A549 (cell line): ENCODE measurements around the gene EPHB1. TPM values are rescaled to one million over a fixed set of nuclear protein-coding genes. Genes with fewer than 3 reads are reported as not detected.

Source experiments
- ATAC-seq, 2 experiments: fragments of 200-7000 bp in 1 of 2; fragments of >200 bp in 1 of 2; cut with Nextera tagmentation in 1 of 2; cut with Tn5 transposase in 1 of 2; 3 replicates each; pipeline versions ENCODE4 v1.8.0 to v1.9.1; 2018 to 2020; ENCODE audit warnings: mild to moderate bottlenecking in 1 of 2, moderate library complexity in 1 of 2
- CTCF ChIA-PET: fragments of 300-600 bp; sonication (Branson Sonifier 250); formaldehyde crosslinking; extraction: SDS; loops from one replicate; lab custom pipeline; 2021; ENCODE audit warnings: antibody characterized with exemption, inconsistent platforms; lab: Yijun Ruan, JAX
- POLR2A ChIA-PET: fragments of 350-600 bp; formaldehyde crosslinking; extraction: SDS; loops from one replicate; lab custom pipeline; 2021; ENCODE audit warnings: antibody characterized with exemption, inconsistent platforms; lab: Yijun Ruan, JAX
- DNase-seq, 2 experiments: peaks; one replicate each; pipeline versions ENCODE4 v3.0.0 to v3.0.0-alpha.2; 2011 to 2016; ENCODE audit warnings: low read depth in 1 of 2, low spot score in 1 of 2
- FAIRE-seq: peaks from 2 replicates; lab custom pipeline; 2011; peaks lifted over from hg19 to GRCh38; lab: Jason Lieb, UNC
- H3K27ac ChIP-seq, 2 experiments: fragments of >200 bp; sonication (Bioruptor Twin); formaldehyde crosslinking; 3 replicates each; pipeline ENCODE4 v1.5.1; 2016 to 2017
- H3K4me1 ChIP-seq: fragments of >200 bp; sonication (Bioruptor Twin); formaldehyde crosslinking; 3 replicates; pipeline ENCODE4 v1.6.1; 2016
- H3K4me2 ChIP-seq: fragments of >200 bp; sonication (Bioruptor Twin); formaldehyde crosslinking; 3 replicates; pipeline ENCODE4 v1.6.1; 2016
- H3K4me3 ChIP-seq: fragments of >200 bp; sonication (Bioruptor Twin); formaldehyde crosslinking; 3 replicates; pipeline ENCODE4 v1.5.1; 2016
- H3K9me3 ChIP-seq: fragments of >200 bp; sonication (Bioruptor Twin); formaldehyde crosslinking; 3 replicates; pipeline ENCODE4 v1.6.1; 2016
- CEBPB ChIP-seq, 2 experiments: fragments of >200 bp in 1 of 2; sonication (Bioruptor Twin) in 1 of 2; formaldehyde crosslinking in 1 of 2; IDR thresholded peaks; 2 replicates each; pipeline ENCODE4 v1.6.1; 2012 to 2016
- CHD4 ChIP-seq: fragments of 200-600 bp; sonication (generic); IDR thresholded peaks from 2 replicates; pipeline ENCODE4 v1.6.1; 2016; ENCODE audit warnings: antibody characterized with exemption, mild to moderate bottlenecking, borderline replicate concordance
- EHF ChIP-seq: fragments of 250-450 bp; sonication (Bioruptor Pico); IDR thresholded peaks from 2 replicates; pipeline ENCODE4 v1.5.0; 2020; ENCODE audit warnings: mild to moderate bottlenecking
- ESRRA ChIP-seq: fragments of 150-350 bp; IDR thresholded peaks from 2 replicates; pipeline ENCODE4 v1.6.1; 2014; ENCODE audit warnings: mild to moderate bottlenecking, low read length, borderline replicate concordance
- FOXS1 ChIP-seq: fragments of 250-450 bp; sonication (Bioruptor Pico); IDR thresholded peaks from 2 replicates; pipeline ENCODE4 v1.5.0; 2020; ENCODE audit warnings: mild to moderate bottlenecking, moderate library complexity
- HDAC2 ChIP-seq: fragments of 200-600 bp; sonication (generic); IDR thresholded peaks from 2 replicates; pipeline ENCODE4 v1.6.1; 2016
- HEYL ChIP-seq: fragments of 250-450 bp; sonication (Bioruptor Pico); IDR thresholded peaks from 2 replicates; pipeline ENCODE4 v1.8.0; 2021; ENCODE audit warnings: mild to moderate bottlenecking, moderate library complexity
- HMGXB4 ChIP-seq: fragments of 250-450 bp; sonication (Bioruptor Pico); IDR thresholded peaks from 2 replicates; pipeline ENCODE4 v1.5.0; 2021; ENCODE audit warnings: mild to moderate bottlenecking, moderate library complexity, borderline replicate concordance
- JUN ChIP-seq, 2 experiments: fragments of >200 bp; sonication (Bioruptor Twin); formaldehyde crosslinking; IDR thresholded peaks; 2 replicates in 1 of 2; 3 replicates in 1 of 2; pipeline ENCODE4 v1.6.1; 2016 to 2017
- MAFK ChIP-seq: fragments of 450-650 bp; IDR thresholded peaks from 2 replicates; pipeline ENCODE4 v1.6.1; 2014; ENCODE audit not compliant: partially characterized antibody
- MYC ChIP-seq: IDR thresholded peaks from 2 replicates; pipeline ENCODE4 v1.6.1; 2012; ENCODE audit warnings: mild to moderate bottlenecking, inconsistent platforms, low read length, improper control_type of control experiment, borderline replicate concordance
- NPAS2 ChIP-seq: fragments of 250-450 bp; sonication (Bioruptor Pico); IDR thresholded peaks from 2 replicates; pipeline ENCODE4 v1.8.0; 2022; ENCODE audit warnings: mild to moderate bottlenecking, moderate library complexity, borderline replicate concordance
- NR3C1 ChIP-seq: fragments of >200 bp; sonication (Bioruptor Twin); formaldehyde crosslinking; IDR thresholded peaks from 3 replicates; pipeline ENCODE4 v1.6.1; 2017
- PBX3 ChIP-seq: IDR thresholded peaks from 2 replicates; pipeline ENCODE4 v1.6.1; 2012
- POLR2AphosphoS2 ChIP-seq: conservative IDR thresholded peaks from 2 replicates; pipeline ENCODE4 v1.6.1; 2012; ENCODE audit warnings: low read length, improper control_type of control experiment, inconsistent platforms
- RARB ChIP-seq: fragments of 250-450 bp; sonication (Bioruptor Pico); IDR thresholded peaks from 2 replicates; pipeline ENCODE4 v1.8.0; 2021; ENCODE audit warnings: mild to moderate bottlenecking, moderate library complexity
- RCOR1 ChIP-seq: fragments of 150-350 bp; IDR thresholded peaks from 2 replicates; pipeline ENCODE4 v1.6.1; 2014; ENCODE audit warnings: antibody characterized with exemption, low read length, low read depth
- SMC3 ChIP-seq: fragments of >200 bp; sonication (Bioruptor Twin); formaldehyde crosslinking; IDR thresholded peaks from 3 replicates; pipeline ENCODE4 v1.6.1; 2018; ENCODE audit warnings: inconsistent platforms
- TFCP2L1 ChIP-seq: fragments of 250-450 bp; sonication (Bioruptor Pico); IDR thresholded peaks from 2 replicates; pipeline ENCODE4 v1.5.0; 2021; ENCODE audit warnings: mild to moderate bottlenecking
- TP53 ChIP-seq: fragments of 250-450 bp; sonication (Bioruptor Pico); IDR thresholded peaks from 2 replicates; pipeline ENCODE4 v1.5.0; 2021; ENCODE audit warnings: mild to moderate bottlenecking, moderate library complexity
- ZC3H11A ChIP-seq: fragments of 450-650 bp; IDR thresholded peaks from 2 replicates; pipeline ENCODE4 v1.6.1; 2014; ENCODE audit warnings: antibody characterized with exemption, mild to moderate bottlenecking
- ZFP36 ChIP-seq: fragments of 450-650 bp; IDR thresholded peaks from 2 replicates; pipeline ENCODE4 v1.6.1; 2014; ENCODE audit warnings: borderline replicate concordance; ENCODE audit not compliant: partially characterized antibody
- WGBS: methylation state at CpG from one replicate; pipeline ENCODE4 v1.1.6; 2017; ENCODE audit errors: missing lambda C conversion rate; 5-methylcytosine and 5-hydroxymethylcytosine counted together
- polyA plus RNA-seq, 4 experiments: library from polyadenylated mRNA; depleted of rRNA in 3 of 4; stranded (reverse); fragments of >200 nt; fragmentation: RNase III in 1 of 4; extraction: RNeasy Plus Mini Kit Qiagen cat#74134 plus additional on column Dnase treatment in 1 of 4; gene quantifications; 2 replicates in 3 of 4; 3 replicates in 1 of 4; pipeline ENCODE4 v1.2.3, GENCODE V29; 2011 to 2017

The EPHB1 gene
- polyA plus RNA-seq, 2 of the 4 experiments (the other 2 are of a cell fraction), result 0.18 to 0.21 TPM

GRCh38 chr3:134897391-134898141 is 102.5 kb downstream of the EPHB1 start:
- H3K4me3 ChIP-seq, result no peak overlapping the region
- POLR2A ChIA-PET, result no interaction called here
- 28% methylated on average over 7 of the region's 10 CpGs for WGBS
- TF ChIP-seq HMGXB4 (no peak), CHD4 (no peak), POLR2AphosphoS2 (no peak), TP53 (CRISPR knock-in tag) (no peak), RARB (CRISPR knock-in tag) (no peak), HDAC2 (no peak), SMC3 (no peak), MAFK (no peak), ZFP36 (no peak), HEYL (CRISPR knock-in tag) (no peak), EHF (CRISPR knock-in tag) (no peak), PBX3 (no peak), CEBPB (IDR thresholded peaks at IDR 0.05) (no peak), NPAS2 (CRISPR knock-in tag) (no peak), RCOR1 (no peak), MYC (no peak), NR3C1 (no peak)
- H3K9me3 ChIP-seq, result no peaks in the 10 kb centered on the region
- ATAC-seq, result no peak
- no peak for FAIRE-seq
- CTCF ChIA-PET, result no interaction called here
- H3K27ac ChIP-seq, result no peak overlapping the region
- no peak overlapping the region for H3K4me2 ChIP-seq
- DNase-seq, result no peak
- no peaks in the 10 kb centered on the region for H3K4me1 ChIP-seq

GRCh38 chr3:134898181-134898754 is 103.2 kb downstream of the EPHB1 start:
- DNase-seq (no peak), FAIRE-seq (no peak), ATAC-seq (no peak)
- no peak overlapping the region for H3K27ac ChIP-seq
- TF ChIP-seq ESRRA, result no peak
- TF ChIP-seq JUN (IDR thresholded peaks at IDR 0.05), result no peak
- TF ChIP-seq FOXS1 (CRISPR knock-in tag), result no peak
- TF ChIP-seq RARB (CRISPR knock-in tag), result no peak
- no peak for TF ChIP-seq MYC
- no peak for TF ChIP-seq PBX3
- no peak for TF ChIP-seq ZC3H11A
- TF ChIP-seq TFCP2L1 (CRISPR knock-in tag), result no peak
- TF ChIP-seq TP53 (CRISPR knock-in tag), result no peak
- TF ChIP-seq HMGXB4, result no peak
- WGBS, result 15% methylated on average over 7 of the region's 7 CpGs
- H3K4me2 ChIP-seq, result no peak overlapping the region
- H3K4me3 ChIP-seq, result no peak overlapping the region
- ChIA-PET POLR2A (no interaction called here), CTCF (no interaction called here)
- H3K4me1 ChIP-seq, result no peaks in the 10 kb centered on the region
- H3K9me3 ChIP-seq, result no peaks in the 10 kb centered on the region
